CD4-positive, alpha-beta T cell treated with Interleukin-6 for 4 hours (primary cell): Measurements from ENCODE around the gene PRPF40B.

Experiments
- DNase-seq: peaks from one replicate; pipeline ENCODE4 v3.0.0-alpha.2; 2020; ENCODE audit warnings: mixed read lengths

The PRPF40B gene

DNA sequence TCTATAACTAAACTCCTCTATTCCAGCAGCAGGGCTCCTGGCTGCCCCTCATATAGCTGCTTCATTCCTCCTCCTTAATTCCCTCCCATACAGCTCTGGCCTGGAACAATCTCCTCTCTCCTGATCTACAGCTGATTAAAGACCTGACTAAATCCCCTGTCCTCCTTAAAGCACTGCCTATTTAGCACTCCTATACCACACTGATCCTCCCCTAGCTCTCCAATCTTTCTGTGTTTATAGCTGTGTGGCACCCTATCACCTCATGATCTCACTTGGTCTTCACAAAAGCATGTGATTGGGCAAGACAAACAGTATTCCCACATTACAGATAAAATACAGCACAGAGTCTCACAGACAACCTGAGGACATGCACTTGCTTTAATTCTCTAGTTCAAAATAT is 66.4 kb downstream of the PRPF40B start:
- DNase-seq: no peak

DNA sequence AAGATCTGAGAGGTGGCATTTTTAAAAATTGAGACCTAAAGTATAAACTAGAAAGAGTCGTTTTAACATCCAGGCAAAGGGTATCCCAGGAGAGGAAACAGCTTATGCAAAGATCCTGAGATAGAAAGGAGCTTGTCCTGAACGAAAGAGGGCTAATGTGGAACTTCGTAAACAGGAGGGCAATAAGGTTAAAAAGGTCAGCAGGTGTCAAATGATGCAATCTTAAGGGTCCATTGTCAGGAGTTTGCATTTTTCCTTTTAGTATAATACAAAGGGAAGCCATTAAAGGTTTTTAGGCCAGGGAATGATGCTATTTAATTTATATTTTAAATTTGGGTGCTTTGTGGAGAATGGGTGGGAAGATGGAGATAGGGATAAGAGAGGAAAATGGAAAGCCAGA is 69.5 kb downstream of the PRPF40B start:
- DNase-seq: no peak

DNA sequence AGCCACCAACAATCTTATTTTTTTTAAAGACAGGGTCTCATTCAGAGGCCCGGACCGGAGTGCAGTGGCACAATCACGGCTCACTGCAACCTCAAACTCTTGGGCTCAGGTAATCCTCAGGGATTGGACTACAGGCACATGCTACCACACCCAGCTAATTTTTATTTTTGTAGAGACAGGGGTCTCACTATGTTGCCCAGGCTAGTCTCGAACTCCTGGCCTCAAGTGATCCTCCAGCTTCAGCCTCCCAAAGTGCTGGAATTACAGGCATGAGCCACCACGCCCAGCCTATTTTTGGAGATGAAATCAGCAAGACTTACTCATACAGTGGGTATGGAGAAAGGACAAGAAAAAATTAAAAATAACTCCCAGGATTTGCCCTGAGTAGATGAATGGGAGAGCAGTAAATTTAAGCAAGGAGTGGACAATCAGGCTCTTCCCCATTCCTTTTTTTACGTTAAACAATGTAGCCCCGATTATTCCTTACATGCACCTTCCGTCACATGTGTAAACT is 70.6 kb downstream of the PRPF40B start:
- DNase-seq: no peak
